Measurements from ENCODE around the gene AFDN. TPM values are rescaled to one million over a fixed set of nuclear protein-coding genes. Genes with fewer than 3 reads are reported as not detected.

Gene AFDN
- total and polyA plus RNA-seq, 10 of the 15 experiments (the other 5 are each of a cell fraction or from before 2014, with no cell fraction given) = 5.7 to 68.2 (median 45.1) TPM

GRCh38 chr6:167861424-167861823, 34.7 kb downstream of the AFDN start (continued):
- no peak for TF ChIP-seq USF2 (IDR thresholded peaks at IDR 0.05; ENCODE audit: borderline replicate concordance, low read depth, low read length)
- TF ChIP-seq SMAD1 (IDR thresholded peaks at IDR 0.05; ENCODE audit: low read depth, partially characterized antibody) = no peak
- no peak for TF ChIP-seq SREBF1 (IDR thresholded peaks at IDR 0.05; ENCODE audit: low read length)
- TF ChIP-seq IRF5 (IDR thresholded peaks at IDR 0.05; ENCODE audit: borderline replicate concordance) = no peak
- no peak for TF ChIP-seq E2F8 (IDR thresholded peaks at IDR 0.05; ENCODE audit: low read depth, partially characterized antibody)
- no peak for TF ChIP-seq NRF1 (conservative IDR thresholded peaks at IDR 0.05; ENCODE audit: low read depth, low read length)

- FAIRE-seq = peak; percentile 35
- TF ChIP-seq MTA3 (IDR thresholded peaks at IDR 0.05; ENCODE audit: borderline replicate concordance, low read length) = no peak
- no peak for TF ChIP-seq CHD1 (IDR thresholded peaks at IDR 0.05; ENCODE audit: low read depth, low read length)
- TF ChIP-seq POLR2A (IDR thresholded peaks at IDR 0.05; ENCODE audit: low read depth, low read length) = no peak
- no peak for TF ChIP-seq IRF3 (IDR thresholded peaks at IDR 0.05)
- TF ChIP-seq PBX3 (IDR thresholded peaks at IDR 0.05; ENCODE audit: insufficient replicate concordance, low read depth, low read length) = no peak
- no peak for TF ChIP-seq ATF7 (IDR thresholded peaks at IDR 0.05; ENCODE audit: low read depth)
- TF ChIP-seq HCFC1 (IDR thresholded peaks at IDR 0.05; ENCODE audit: low read length) = no peak
- TF ChIP-seq YY1 (IDR thresholded peaks at IDR 0.05; ENCODE audit: low read depth, low read length) = no peak
- TF ChIP-seq USF2 (IDR thresholded peaks at IDR 0.05; ENCODE audit: borderline replicate concordance, low read depth, low read length) = no peak
- TF ChIP-seq CBFB (IDR thresholded peaks at IDR 0.05; ENCODE audit: low read depth) = no peak
Measured at GRCh38 chr6:167863897-167864296, 37.2 kb downstream of the AFDN start.

More at GRCh38 chr6:167863897-167864296, 37.2 kb downstream of the AFDN start:
- RAD21 ChIA-PET (ENCODE audit: unreplicated experiment) = no interaction called here
- 98% methylated on average over 4 of the region's 4 CpGs for WGBS (ENCODE audit: insufficient coverage, insufficient replicate concordance, low lambda C conversion rate, missing lambda C conversion rate)
- POLR2A ChIA-PET = no interaction called here
- no peak overlapping the region for H3K27ac ChIP-seq (ENCODE audit: control insufficient read depth, insufficient read depth)
- in situ Hi-C loops (cut with MboI) (no loop called here), intact Hi-C loops (cut with micrococcal nuclease; ENCODE audit: unreplicated experiment) (no loop called here)
- no peak overlapping the region for H3K4me2 ChIP-seq (ENCODE audit: control insufficient read depth, insufficient read depth)
- no TSS peak for BruUV-seq (replicated peaks)
- H3K79me2 ChIP-seq (ENCODE audit: control insufficient read depth, insufficient read depth, low read length) = peaks cover 6% of the 10 kb centered on the region
- no peak overlapping the region for H3K9ac ChIP-seq (ENCODE audit: control insufficient read depth, insufficient read depth, low read length)
- no peaks in the 10 kb centered on the region for H3K27me3 ChIP-seq (replicated peaks in 1 of 2; ENCODE audit: control insufficient read depth in 2 of 2, insufficient read depth in 2 of 2, low read length in 1 of 2)
- H2AFZ ChIP-seq (ENCODE audit: control insufficient read depth, low read depth, low read length) = no peak overlapping the region
- CTCF ChIA-PET = no interaction called here
- no peak for DNase-seq (ENCODE audit: low read depth, low spot score)
- no peaks in the 10 kb centered on the region for H3K9me3 ChIP-seq (replicated peaks; ENCODE audit: control insufficient read depth, insufficient read depth, low read length)
- H3K4me1 ChIP-seq (ENCODE audit: control insufficient read depth, insufficient read depth, low read length) = no peaks in the 10 kb centered on the region
- peaks cover 0 to 4% of the 10 kb centered on the region in 2 experiments; a peak in 1 of 4 replicates for H3K36me3 ChIP-seq (ENCODE audit: control insufficient read depth in 2 of 2, insufficient read depth in 2 of 2, low read length in 1 of 2)
- H3K4me3 ChIP-seq = no peak overlapping the region
- SMC1A ChIA-PET (ENCODE audit: uncharacterized antibody, unreplicated experiment) = interaction anchor here (0.6 kb wide), 1 partner anchor 22 kb away, joined by 3 read pairs; no protein-coding TSS in a partner anchor
- ATAC-seq = no peak
- H4K20me1 ChIP-seq (ENCODE audit: control insufficient read depth, insufficient read depth) = no peaks in the 10 kb centered on the region

Measured in GM12878 (cell line).